Activated T-cell treated with anti-CD3 and anti-CD28 coated beads for 1 hour (primary cell): ENCODE results near the gene CHST8.

Experiments used
- DNase-seq: peaks from one replicate; pipeline ENCODE4 v3.0.0-alpha.2; 2020; ENCODE audit warnings: low read depth

CHST8 gene

GRCh38 chr19:33769208-33769607, 147.5 kb downstream of the CHST8 start:
- DNase-seq = no peak

DNA sequence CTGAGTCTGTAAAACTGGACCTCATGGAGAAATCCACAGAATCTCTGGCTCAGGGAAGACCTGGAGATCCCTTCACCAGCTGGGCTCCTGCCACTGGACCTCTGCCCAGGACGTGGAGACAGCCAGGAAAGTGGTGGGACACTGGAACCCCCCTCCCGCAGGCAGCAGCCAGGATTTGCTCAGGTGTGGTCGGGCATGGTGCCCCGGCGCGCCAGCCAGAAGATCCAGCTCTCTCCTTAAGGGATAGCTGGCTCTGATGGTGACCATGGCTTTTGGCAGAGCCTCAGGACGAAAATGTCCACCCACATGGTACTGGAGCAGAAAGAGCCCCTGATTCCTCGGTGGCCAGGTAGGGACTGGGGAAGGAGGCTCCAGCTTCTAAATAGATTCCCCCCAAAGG, 148.4 kb downstream of the CHST8 start:
- no peak for DNase-seq

- DNase-seq = peak; percentile 55
Observed at GRCh38 chr19:33771384-33772101, 149.8 kb downstream of the CHST8 start.

- DNase-seq = no peak
Observed at GRCh38 chr19:33772102-33772857, 150.5 kb downstream of the CHST8 start.

- DNase-seq = no peak
Observed at GRCh38 chr19:33772858-33773180, 151.1 kb downstream of the CHST8 start.

GRCh38 chr19:33773704-33774624, 152.2 kb downstream of the CHST8 start:
- no peak for DNase-seq

- DNase-seq = no peak
Observed at GRCh38 chr19:33774751-33775150, 153.0 kb downstream of the CHST8 start.

DNA sequence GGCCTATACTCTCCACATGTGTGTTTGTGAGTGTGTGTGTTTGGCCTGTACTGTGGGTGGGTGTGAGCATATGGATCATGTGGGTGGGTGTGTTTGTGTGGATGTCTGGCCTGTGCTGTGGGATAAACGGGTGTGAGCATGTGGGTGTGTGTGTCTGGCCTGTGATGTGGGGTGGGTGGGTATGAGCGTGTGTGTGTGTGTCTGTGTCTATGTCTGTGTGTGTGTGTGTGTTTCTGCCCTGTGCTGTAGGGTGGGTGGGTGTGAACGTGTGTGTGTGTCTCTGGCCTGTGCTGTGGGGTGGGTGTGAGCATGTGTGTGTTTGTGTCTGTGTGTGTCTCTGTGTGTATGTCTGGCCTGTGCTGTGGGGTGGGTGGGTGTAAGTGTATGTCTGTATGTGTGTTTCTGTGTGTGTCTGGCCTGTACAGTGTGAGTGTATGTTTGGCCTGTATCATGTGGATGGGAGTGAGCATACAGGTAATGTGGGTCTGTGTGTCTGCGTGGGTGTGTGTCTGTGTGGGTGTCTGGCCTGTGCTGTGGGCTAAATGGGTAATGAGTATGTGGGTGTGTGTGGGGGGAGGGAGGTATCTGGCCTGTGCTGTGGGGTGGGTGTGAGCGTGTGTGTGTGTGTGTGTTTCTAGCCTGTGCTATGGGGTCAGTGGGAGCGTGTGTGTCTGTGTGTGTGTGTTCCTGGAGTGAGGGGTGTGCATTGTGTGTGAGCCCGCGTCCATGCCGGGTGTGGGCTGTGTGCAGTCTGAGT, 154.2 kb downstream of the CHST8 start:
- no peak for DNase-seq

DNA sequence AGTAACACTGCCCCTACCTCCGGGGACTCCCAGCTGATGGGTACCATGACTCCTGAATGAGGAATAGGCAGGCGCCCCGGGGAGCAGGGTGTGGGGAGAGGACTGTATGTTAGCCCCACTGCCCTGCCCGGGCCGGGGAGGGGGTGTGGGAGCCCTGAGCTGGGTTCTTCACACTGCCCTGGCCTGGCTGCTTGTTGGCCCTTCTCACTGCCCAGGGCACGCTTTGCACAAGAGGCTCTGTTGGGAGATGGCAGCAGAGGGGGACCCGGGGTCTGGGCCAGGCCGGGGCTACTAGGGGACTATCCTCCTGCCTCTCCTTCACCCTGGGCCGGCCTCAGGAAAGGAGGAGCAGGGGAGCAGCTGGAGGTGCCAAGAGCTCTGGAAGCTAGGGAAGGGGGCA, 155.6 kb downstream of the CHST8 start:
- no peak for DNase-seq

- DNase-seq = no peak
Observed at GRCh38 chr19:33777753-33778088, 156.0 kb downstream of the CHST8 start.

GRCh38 chr19:33778089-33778791, 156.5 kb downstream of the CHST8 start:
- DNase-seq = peak; percentile 80

DNA sequence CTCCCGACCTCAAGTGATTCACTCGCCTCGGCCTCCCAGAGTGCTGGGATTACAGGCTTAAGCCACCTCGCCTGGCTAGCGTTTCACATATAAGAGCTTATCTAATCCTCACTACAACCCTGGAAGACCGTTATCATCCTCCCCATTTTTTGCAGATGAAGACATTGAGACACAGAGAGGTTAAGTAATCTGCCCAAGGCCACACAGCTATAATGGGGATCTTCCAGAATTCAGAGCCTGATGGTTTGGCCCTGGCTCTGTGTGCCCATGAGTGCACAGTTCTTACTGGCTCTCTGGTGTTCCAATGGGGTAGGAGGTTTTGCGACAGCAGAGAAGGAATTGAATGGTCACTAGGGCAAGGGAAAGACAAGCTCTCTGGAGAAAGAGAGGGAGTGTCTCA, 158.1 kb downstream of the CHST8 start:
- no peak for DNase-seq

DNA sequence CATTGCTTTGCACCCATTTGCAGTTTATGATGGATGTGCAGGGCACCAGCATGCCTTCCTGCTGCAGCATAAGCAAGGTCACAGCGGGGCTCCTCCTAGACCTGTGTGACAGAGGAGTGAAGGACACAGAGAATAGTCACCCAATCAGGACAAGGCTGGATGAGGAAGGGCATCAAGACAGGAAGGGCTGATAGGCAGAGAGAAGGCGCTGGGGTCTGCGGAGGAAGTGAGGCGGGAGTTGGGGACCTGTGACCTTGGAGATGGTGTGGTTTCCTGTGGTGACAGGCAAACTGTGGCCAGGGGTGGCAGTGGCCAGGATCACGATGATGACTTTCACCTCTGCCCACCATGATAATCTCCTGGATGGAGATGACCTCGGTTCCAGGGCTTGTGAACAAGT, 158.5 kb downstream of the CHST8 start:
- no peak for DNase-seq

DNA sequence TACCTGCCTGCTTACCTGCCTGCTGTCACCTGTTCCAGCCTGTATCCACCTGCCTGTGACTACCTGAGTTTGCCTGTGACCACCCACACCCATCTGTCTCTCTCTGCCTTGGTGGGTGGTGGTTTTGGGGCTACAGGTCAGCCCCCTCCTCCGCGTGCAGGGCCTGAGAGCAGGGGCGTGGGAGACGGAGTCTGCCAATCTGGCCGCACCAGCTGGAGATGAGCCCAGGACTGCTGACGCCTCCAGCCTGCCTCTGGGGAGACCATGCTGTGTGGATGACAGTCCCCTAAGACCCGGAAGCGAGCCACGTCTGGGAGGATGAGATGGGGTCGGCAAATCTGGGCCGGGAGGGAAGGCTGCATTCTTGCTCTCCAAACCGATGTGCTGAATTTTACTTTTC, 159.0 kb downstream of the CHST8 start:
- DNase-seq = no peak

GRCh38 chr19:33781415-33781935, 159.7 kb downstream of the CHST8 start:
- no peak for DNase-seq

DNA sequence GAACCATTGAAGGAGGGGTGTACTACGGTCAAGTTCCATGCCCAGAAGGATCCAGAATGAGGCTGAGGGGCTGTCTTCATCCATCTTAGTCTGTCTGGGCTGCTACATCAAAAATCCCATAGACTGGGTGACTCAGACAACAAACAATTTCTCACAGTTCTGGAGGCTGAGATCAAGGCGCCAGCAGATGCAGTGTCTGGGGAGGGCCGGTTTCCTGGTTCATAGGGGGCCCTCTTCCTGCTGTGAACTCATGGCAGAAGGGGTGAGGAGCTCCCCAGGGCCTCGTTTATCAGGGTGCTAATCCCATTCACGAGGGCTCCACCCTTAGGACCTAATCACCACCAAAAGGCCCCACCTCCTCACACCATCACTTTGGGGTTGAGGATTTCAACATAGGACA, 160.2 kb downstream of the CHST8 start:
- no peak for DNase-seq

- no peak for DNase-seq
Observed at GRCh38 chr19:33784432-33784831, 162.7 kb downstream of the CHST8 start.

DNA sequence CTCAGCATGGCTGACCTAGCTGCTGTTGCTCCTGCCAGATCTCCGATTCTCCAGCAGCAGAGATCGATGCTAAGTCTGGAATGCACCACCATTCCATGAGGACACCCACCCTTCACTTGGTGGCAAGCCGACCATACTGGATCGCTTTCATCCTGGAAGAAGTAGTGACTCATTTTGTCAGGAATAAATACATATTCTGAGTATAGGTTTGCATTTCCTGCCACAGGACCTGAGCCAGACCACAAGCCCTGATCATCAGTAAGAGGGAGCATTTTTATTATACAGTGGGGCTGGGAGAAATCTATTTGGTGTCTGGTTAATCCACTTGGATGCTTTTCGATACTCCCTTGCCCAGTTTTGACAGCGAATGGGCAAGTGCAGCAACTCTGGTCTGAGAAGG, 164.0 kb downstream of the CHST8 start:
- no peak for DNase-seq

DNA sequence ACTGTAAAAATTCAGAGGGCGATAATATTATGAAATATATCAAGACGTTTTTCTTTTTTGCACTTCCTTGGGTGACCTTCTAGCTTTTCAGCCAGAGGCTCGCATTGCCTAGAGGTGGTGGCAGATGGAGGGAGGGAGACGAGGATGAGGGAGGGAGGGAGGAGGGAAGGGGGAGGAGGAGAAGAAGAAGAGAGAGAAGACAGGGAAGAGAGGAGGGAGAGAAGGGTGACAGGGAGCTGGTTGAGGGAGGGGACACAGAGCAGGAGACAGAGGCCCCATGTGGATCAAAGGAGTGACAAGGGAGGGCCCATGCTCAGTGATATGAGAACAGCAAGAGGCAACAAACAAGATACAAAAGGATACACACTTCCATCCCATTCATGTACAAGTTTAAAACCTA, 166.9 kb downstream of the CHST8 start:
- DNase-seq = no peak

- DNase-seq = no peak
Observed at GRCh38 chr19:33789344-33789743, 167.6 kb downstream of the CHST8 start.

DNA sequence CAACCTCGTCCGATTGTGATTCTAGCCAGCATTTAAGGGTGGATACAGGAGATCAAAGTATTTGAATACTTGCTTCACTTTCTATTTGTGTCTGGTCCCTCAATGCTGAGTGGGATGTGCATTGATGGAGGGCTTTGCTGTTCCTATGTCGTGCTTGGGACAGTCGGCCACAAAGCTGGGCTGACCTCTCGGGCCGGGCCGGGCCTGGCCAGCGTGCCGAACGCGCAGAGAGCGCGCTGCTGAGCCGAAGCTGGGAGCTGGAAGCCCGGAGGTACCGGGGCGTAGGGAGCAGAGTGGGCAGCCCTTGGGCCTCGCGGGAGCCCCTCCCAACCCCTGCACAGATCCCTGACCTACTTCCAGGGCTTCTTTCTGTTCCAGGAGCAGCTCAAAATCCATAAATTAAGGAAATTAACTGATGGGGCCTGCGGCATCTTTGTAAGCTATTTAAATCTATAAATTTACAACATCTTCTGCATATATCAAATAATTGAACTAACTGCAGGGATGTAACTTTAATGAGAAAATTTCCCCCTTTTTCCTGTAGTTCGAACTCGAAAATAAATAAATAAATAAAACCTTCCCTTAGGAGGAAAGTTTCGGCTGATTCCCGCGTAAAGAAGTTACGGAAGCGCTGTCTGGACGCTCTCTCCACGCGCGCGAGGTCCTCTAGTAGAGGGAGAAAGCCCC, 173.1 kb downstream of the CHST8 start:
- no peak for DNase-seq
